ENCODE data around the gene RCBTB2.

The RCBTB2 gene

DNA sequence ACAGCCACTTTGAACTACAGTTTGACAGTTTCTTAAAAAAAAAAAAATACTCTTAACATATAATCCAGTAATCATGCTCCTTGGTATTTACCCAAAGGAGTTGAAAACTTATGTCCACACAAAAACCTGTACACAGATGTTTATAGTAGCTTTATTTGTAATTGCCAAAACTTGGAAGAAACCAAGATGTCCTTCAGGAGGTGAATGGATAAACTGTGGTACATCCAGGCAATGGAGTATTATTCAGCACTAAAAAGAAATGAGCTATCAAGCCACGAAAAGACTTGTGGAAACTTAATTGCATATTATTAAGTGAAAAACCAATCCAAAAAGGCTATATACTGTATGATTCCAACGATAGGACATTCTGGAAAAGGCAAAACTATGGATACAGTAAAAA, 44.9 kb downstream of the RCBTB2 start:
- TF ChIP-seq SP2 (tag by site-specific recombination; IDR thresholded peaks at IDR 0.05) (no peak), BCL6B (tag by site-specific recombination; IDR thresholded peaks at IDR 0.05) (no peak), PRDM1 (tag by site-specific recombination; IDR thresholded peaks at IDR 0.05) (no peak), ZNF132 (tag by site-specific recombination; IDR thresholded peaks at IDR 0.05; ENCODE audit: borderline replicate concordance) (no peak), ZNF335 (tag by site-specific recombination; conservative IDR thresholded peaks at IDR 0.05) (no peak), SCRT1 (tag by site-specific recombination; IDR thresholded peaks at IDR 0.05; ENCODE audit: borderline replicate concordance) (no peak), ZNF274 (IDR thresholded peaks at IDR 0.05; ENCODE audit: low read length) (no peak), ZNF274 (tag by site-specific recombination; IDR thresholded peaks at IDR 0.05; ENCODE audit: borderline replicate concordance) (no peak), ZNF449 (tag by site-specific recombination; IDR thresholded peaks at IDR 0.05) (no peak), ZNF529 (tag by site-specific recombination; IDR thresholded peaks at IDR 0.05; ENCODE audit: insufficient replicate concordance) (no peak), GLI2 (tag by site-specific recombination; IDR thresholded peaks at IDR 0.05; ENCODE audit: borderline replicate concordance, low read depth) (no peak), ZNF404 (tag by site-specific recombination; IDR thresholded peaks at IDR 0.05) (no peak), ZNF664 (tag by site-specific recombination; IDR thresholded peaks at IDR 0.05) (no peak), ZNF114 (tag by site-specific recombination; IDR thresholded peaks at IDR 0.05) (no peak), ZNF423 (tag by site-specific recombination; IDR thresholded peaks at IDR 0.05) (no peak), ZNF169 (tag by site-specific recombination; IDR thresholded peaks at IDR 0.05) (no peak), ZNF214 (tag by site-specific recombination; IDR thresholded peaks at IDR 0.05; ENCODE audit: borderline replicate concordance) (no peak), ZNF501 (tag by site-specific recombination; IDR thresholded peaks at IDR 0.05) (no peak), ZNF768 (tag by site-specific recombination; IDR thresholded peaks at IDR 0.05) (no peak), ZNF626 (tag by site-specific recombination; IDR thresholded peaks at IDR 0.05) (no peak), ZBTB7A (tag by site-specific recombination; IDR thresholded peaks at IDR 0.05; ENCODE audit: low read depth) (no peak)
- H3K36me3 ChIP-seq (ENCODE audit: control insufficient read depth in 2 of 2, insufficient read depth in 1 of 2, low read length in 2 of 2), result no peaks in the 10 kb centered on the region
- POLR2A ChIA-PET, result no interaction called here
- H3K4me1 ChIP-seq (ENCODE audit: control insufficient read depth, insufficient read depth, low read length), result no peaks in the 10 kb centered on the region
- CTCF ChIA-PET, result no interaction called here
- H3K4me3 ChIP-seq (ENCODE audit: low read depth, low read length), result no peak overlapping the region
- no peaks in the 10 kb centered on the region for H3K9me3 ChIP-seq (ENCODE audit: control insufficient read depth, insufficient read depth, low read depth, low read length)
- H3K27ac ChIP-seq (ENCODE audit: extremely low read depth, low read depth, low read length), result no peak overlapping the region

- no peak for TF ChIP-seq GFI1B (tag by site-specific recombination; IDR thresholded peaks at IDR 0.05)
- TF ChIP-seq HIC1 (tag by site-specific recombination; IDR thresholded peaks at IDR 0.05), result no peak
- TF ChIP-seq, protein P1, sequence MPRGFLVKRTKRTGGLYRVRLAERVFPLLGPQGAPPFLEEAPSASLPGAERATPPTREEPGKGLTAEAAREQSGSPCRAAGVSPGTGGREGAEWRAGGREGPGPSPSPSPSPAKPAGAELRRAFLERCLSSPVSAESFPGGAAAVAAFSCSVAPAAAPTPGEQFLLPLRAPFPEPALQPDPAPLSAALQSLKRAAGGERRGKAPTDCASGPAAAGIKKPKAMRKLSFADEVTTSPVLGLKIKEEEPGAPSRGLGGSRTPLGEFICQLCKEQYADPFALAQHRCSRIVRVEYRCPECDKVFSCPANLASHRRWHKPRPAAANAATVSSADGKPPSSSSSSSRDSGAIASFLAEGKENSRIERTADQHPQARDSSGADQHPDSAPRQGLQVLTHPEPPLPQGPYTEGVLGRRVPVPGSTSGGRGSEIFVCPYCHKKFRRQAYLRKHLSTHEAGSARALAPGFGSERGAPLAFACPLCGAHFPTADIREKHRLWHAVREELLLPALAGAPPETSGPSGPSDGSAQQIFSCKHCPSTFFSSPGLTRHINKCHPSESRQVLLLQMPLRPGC (tag by site-specific recombination; IDR thresholded peaks at IDR 0.05), result no peak
- no peak for TF ChIP-seq OVOL3 (tag by site-specific recombination; IDR thresholded peaks at IDR 0.05)
- TF ChIP-seq ZNF610 (tag by site-specific recombination; IDR thresholded peaks at IDR 0.05; ENCODE audit: borderline replicate concordance), result no peak
- TF ChIP-seq ZEB2 (tag by site-specific recombination; IDR thresholded peaks at IDR 0.05), result no peak
- TF ChIP-seq ZBTB21 (tag by site-specific recombination; IDR thresholded peaks at IDR 0.05), result no peak
- TF ChIP-seq ZNF16 (tag by site-specific recombination; IDR thresholded peaks at IDR 0.05; ENCODE audit: low read depth), result no peak
- TF ChIP-seq, protein P2, sequence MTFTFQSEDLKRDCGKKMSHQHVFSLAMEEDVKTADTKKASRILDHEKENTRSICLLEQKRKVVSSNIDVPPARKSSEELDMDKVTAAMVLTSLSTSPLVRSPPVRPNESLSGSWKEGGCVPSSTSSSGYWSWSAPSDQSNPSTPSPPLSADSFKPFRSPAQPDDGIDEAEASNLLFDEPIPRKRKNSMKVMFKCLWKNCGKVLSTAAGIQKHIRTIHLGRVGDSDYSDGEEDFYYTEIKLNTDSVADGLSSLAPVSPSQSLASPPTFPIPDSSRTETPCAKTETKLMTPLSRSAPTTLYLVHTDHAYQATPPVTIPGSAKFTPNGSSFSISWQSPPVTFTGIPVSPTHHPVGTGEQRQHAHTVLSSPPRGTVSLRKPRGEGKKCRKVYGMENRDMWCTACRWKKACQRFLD (tag by site-specific recombination; IDR thresholded peaks at IDR 0.05), result no peak
- no peaks in the 10 kb centered on the region for H3K36me3 ChIP-seq (ENCODE audit: control insufficient read depth in 2 of 2, insufficient read depth in 1 of 2, low read length in 2 of 2)
- no peak overlapping the region for H3K27ac ChIP-seq (ENCODE audit: extremely low read depth, low read depth, low read length)
- H3K9me3 ChIP-seq (ENCODE audit: control insufficient read depth, insufficient read depth, low read depth, low read length), result no peaks in the 10 kb centered on the region
- H3K4me1 ChIP-seq (ENCODE audit: control insufficient read depth, insufficient read depth, low read length), result no peaks in the 10 kb centered on the region
- H3K4me3 ChIP-seq (ENCODE audit: low read depth, low read length), result no peak overlapping the region
- CTCF ChIA-PET, result interaction anchor here (0.6 kb wide), 1 partner anchor 76 kb away, joined by 3 read pairs; no protein-coding TSS in a partner anchor
- POLR2A ChIA-PET, result no interaction called here
Measured at GRCh38 chr13:48486836-48487235, 46.0 kb downstream of the RCBTB2 start.
